Occipital lobe (tissue), 2 donors: ENCODE results near the gene ODAD3. TPM values are rescaled to one million over a fixed set of nuclear protein-coding genes. Genes with fewer than 3 reads are reported as not detected.
"Not testable (repeated sequence)": the region's sequence is repeated elsewhere in the genome, so short reads cannot be mapped to it uniquely, and the experiment has no call there.

ENCODE experiments used
- DNase-seq: peaks from one replicate; lab custom pipeline; 2025; lab: John Stamatoyannopoulos, UW
- total RNA-seq: library from RNA; depleted of rRNA; stranded (reverse); fragments of >200 nt; gene quantifications from one replicate; pipeline ENCODE4 v1.2.3, GENCODE V29; 2014

Gene ODAD3
- total RNA-seq, 1 donor from 2014 or later = 0.47 TPM

DNA sequence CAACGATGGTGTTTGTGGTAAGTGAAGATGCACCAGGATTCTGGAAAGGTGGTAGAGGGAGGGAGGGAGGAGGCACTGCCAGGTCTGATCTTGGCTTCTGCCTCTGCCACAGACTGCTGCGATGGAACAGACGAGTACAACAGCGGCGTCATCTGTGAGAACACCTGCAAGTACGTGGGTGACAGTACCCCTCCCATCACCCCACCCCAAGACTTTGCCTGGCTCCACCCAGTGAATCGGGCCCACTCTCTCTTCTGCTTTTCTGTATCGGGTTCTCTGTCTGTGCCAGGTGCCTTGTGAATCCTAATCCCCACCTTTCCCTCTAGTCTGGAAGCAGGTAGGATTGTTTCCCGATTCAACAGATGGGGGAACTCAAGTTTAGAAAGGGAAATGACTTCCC, 3.0 kb upstream of the ODAD3 start:
- DNase-seq = no peak

- DNase-seq = no peak
These were observed 952 bp upstream of the ODAD3 start for GRCh38 chr19:11435833-11436313.

- DNase-seq = no peak
These were observed 241 bp downstream of the ODAD3 start for GRCh38 chr19:11434703-11435056.

DNA sequence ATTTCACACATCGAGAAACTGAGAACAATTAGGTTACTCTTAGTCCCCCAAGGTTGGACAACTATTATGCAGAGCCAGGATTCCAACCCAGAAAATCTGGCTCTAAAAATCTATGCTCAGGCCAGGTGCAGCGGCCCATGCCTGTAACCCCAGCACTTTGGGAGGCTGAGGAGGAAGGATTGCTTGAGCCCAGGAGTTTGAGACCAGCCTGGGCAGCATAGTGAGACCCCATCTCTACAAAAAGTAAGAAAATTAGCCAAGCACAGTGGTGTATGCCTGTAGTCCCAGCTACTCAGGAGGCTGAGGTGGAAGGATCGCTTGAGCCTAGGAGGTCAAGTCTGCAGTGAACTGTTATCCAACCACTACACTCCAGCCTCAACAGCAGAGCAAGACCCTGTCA, 1.4 kb downstream of the ODAD3 start:
- not testable (repeated sequence) for DNase-seq

DNA sequence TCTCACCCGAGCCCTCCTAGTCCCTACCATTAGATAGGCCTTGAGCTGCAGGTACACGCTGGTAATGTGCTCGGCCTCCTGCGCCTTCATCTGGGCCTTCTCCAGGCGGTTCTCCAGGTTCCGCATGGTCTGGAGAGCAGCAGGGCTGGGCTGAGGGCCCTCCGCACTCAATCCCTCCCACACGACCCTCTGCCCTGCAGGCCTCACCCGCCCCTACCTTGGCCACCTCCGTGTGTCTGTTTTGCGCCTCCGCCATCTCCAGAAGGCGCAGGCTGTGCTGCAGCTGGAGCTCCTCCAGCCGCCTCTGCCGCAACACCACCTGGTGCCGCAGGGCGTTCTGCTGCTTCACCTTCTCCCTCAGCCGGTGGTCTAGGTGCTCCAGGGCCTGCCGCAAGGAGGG, 8.3 kb downstream of the ODAD3 start:
- no peak for DNase-seq

- no peak for DNase-seq
These were observed 9.0 kb downstream of the ODAD3 start for GRCh38 chr19:11425719-11426457.

GRCh38 chr19:11423791-11424181, 11.1 kb downstream of the ODAD3 start:
- DNase-seq = no peak

DNA sequence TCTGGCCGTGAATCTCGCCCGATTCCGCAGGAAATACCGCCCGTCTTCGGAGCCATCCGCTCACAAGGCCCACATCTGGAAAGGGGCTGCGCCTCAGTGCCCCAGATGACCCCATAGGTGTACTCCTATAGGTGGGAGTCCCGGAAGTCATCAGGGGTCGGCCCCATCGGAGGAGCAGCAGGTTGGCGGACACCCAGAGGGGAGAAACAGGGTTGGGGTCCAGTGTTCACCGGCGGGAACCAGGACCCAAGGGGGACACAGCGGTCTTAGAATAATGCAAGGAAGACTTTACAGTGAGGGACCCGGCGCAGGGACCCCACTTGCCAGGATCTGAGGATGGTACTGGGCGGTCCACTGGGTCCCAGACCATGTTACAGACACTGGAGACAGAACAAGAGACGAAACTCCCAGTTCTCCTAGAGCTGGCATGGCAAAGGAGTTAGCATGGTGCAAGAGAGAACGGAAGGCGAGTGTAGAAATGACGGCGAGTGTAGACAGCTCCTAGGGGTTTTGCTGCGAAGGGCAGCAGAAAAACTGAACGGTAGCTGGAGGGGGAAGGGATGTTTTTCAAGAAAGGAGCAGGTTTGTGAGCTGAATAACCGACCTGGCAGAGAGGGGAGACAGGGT, 11.6 kb downstream of the ODAD3 start:
- no peak for DNase-seq

DNA sequence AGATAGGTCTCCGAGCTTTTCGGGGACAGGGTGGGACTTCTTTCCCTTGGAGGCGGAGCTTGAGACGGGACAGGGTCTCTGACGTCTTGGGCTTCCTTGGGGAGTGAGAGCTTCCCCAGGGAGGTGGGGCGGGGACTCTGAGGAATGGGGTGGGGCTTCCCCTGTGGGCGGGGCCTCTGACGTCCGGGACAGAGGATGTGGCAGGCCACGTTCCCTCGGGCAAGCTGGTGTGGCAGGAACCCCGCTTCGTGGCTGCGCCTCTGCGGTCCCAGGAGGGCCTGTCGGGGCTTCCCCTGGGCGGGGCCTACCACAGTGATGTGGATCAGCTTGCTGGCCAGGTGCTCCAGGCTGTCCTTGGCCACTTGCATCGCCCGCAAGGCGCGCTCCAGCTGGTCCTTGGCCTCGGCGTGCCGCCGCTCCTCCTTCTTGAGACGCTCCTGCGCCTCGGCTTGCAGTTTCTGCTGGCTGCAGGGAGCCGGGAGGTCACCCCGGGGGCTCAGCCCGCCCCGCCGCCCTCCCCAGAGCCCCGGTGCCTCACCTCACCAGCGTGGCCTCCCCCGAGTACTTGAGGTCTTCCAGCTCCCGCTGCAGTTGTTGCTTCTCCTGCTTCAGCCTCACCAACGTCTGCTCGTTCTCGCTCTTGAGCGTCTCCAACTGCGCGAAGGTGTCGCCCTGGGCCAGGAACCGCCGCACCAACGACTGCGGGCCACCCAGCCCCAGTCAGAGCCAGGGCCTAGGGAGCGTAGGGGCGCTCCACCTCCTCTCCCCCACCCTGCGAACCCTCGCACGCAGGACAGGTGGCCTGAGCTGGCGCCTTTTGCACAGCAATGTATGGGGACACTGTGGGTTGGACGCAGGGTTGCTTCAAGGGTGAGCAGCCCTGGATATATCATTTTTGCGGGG, 12.5 kb downstream of the ODAD3 start:
- DNase-seq = no peak

DNA sequence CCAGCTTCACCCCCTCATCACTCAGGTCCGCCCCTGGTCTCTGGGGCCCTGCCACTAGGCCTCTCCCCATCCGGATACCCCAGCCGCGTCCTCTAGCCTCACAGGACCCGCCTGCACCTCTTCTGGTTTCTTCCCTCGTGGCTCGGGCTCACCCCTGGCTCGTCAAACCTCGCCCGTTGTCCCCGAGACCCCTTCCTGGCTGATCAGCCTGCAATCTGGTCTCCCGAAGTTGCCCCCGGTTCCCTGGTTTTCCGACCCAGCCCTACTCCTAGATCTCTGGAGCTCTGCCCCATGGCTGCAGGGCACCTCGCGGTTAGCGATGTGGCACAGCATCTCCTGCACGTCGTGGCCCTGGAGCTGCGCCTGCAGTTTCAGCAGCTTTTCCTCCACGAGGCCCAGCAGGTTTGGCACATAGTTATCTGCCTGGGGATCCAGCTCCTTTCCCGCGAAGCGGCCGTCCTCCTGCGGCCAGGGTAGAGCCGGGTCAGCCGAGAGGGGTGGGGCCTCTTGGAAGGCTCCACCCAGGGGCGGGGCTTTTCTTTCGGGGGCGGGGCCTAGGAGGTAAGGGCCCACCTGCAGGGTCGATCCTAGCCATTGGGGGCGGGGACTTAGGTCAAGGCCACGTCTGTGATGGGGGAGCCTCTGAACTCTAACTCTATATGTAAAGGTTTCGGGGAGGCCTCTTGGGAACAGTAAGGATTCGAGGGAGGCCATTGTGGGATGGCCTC, 13.4 kb downstream of the ODAD3 start:
- no peak for DNase-seq

- DNase-seq = no peak
These were observed 14.2 kb downstream of the ODAD3 start for GRCh38 chr19:11420429-11421370.

- DNase-seq = no peak
These were observed 16.1 kb downstream of the ODAD3 start, which contains the start of gene RGL3 for GRCh38 chr19:11418549-11419506. Gene RGL3 (minus strand): TSS chr19:11419314. CDS start chr19:11419278, 36 bp downstream.

DNA sequence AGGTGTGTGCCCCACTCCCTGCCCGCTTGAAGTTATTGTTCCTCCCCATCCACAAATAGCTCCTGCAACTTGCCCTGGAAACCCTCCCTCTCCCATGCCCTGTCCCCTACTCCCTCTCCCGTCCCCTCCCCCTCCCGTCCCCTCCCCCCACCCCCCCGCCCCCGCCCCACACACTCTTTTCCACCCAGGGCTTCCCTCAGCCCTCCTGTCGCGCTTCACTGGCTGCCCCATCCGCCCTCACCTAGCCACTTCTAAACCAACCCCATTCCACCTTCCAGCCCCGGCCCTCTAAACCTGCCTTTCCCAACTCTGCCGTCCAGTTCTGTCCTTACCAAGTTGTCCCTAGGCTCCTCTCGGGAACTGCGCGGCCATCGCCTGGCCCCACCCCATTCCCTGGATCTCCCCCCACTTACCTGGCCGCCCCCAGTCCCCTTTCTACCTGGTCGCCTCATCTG, 16.8 kb downstream of the ODAD3 start:
- DNase-seq = no peak

DNA sequence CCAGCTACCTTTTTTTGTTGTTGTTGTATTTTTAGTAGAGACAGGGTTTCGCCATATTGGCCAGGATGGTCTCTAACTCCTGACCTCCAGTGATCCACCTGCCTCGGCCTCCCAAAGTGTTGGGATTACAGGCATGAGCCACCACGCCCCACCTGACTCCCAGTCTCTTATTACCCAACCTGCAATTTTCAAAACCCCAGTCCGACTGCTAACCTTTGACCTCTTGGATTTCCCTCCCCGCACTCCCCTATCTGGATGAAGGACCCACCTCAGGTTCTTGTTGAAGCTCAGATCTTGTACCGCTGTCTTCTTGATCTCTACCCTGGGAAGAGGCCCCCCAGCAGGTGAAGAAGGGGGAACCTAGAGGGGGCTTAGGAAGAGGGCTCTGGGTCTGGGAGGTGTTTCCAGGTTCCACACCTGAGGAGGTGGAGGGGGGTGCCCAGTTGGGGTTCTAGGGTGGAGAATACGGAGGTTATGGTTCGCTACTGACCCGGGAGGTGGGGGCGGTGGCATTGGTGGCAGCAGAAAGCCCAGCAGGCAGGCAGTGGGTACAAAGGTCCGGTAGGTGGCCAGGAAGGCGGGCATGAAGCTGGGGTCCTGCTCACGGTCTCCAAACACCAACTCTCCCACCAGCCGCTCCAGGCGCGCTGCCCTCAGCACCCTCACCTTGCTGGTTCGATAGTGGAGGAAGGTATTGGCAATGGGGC, 18.4 kb downstream of the ODAD3 start:
- DNase-seq = no peak

DNA sequence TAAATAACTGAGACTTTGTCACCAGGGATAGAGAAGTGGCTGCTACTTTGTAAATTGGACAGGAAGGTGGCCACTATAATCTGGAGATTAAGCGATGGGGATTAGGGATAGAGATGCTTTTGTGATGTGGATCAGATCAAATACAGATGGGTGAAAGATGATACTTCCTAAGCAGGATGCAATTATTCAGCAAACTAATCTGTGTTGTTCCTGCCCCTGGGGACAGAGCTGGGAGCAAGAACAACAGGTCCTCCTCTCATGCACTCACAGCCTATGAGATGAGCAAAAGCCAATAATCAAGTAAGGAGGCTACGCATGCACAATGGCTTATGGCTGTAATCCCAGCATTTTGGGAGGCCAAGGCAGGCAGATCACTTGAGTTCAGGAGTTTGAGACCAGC, 20.4 kb downstream of the ODAD3 start:
- no peak for DNase-seq

DNA sequence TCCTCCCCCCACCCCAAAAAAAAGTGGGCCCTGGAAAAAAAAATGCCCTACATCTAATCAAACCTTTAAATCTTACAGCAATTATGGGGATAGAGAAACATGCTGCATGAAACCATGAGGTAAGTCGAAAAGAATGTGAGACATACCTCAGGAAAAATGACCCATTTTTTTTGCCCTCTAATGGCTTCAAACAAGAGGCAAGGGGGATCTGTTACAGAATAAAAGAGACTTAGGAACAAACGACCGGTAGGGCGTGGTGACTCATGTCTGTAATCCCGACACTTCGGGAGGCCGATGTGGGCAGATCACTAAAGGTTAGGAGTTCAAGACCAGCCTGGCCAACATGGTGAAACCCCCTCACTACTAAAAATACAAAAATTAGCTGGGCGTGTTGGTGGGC, 24.2 kb downstream of the ODAD3 start:
- no peak for DNase-seq

DNA sequence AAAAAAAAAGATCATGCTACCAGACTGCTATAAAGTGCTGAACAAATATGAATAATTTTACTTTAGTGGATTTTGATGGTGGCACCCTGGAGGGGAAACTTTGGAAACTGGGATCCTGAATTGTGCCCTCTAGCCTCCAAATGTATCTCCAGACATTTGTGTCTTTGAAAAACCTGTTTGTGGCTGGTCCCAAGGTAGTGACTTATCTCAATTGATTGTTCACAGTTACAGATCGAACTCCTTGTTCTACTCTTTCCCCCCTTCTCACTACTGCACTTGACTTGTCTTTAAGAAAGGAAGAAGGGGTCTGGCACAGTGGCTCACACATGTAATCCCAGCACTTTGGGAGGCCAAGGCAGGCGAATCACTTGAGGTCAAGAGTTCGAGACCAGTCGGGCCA, 26.3 kb downstream of the ODAD3 start:
- DNase-seq = no peak

DNA sequence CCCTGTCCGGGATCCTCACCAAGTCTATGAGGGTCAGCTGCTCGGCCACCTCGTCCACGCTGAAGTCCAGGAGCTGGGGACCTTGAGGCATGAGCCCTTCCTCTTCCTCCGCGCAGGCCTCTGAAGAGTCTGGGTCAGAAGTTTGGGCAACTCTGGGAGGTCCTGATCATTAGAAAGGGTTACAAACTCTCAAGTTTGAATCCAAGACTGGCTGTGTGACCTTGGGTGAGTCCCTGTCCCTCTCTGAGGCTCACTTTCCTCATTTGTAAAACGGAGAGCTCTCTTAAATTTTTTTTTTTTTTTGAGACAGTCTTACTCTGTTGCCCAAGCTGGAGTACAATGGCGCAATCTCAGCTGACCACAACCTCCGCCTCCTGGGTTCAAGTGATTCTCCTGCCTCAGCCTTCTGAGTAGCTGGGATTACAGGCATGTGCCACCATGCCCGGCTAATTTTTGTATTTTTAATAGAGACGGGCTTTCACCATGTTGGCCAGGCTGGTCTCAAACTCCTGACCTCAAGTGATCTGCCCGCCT, 28.2 kb downstream of the ODAD3 start:
- DNase-seq = not testable (repeated sequence)
